ENCODE results near the gene LCN15. TPM values are rescaled to one million over a fixed set of nuclear protein-coding genes. Genes with fewer than 3 reads are reported as not detected.
A peak's percentile ranks its signal among the peaks of the same experiment; 100 is the strongest.

Gene LCN15
- polyA plus RNA-seq, 3 donors = not detected

DNA sequence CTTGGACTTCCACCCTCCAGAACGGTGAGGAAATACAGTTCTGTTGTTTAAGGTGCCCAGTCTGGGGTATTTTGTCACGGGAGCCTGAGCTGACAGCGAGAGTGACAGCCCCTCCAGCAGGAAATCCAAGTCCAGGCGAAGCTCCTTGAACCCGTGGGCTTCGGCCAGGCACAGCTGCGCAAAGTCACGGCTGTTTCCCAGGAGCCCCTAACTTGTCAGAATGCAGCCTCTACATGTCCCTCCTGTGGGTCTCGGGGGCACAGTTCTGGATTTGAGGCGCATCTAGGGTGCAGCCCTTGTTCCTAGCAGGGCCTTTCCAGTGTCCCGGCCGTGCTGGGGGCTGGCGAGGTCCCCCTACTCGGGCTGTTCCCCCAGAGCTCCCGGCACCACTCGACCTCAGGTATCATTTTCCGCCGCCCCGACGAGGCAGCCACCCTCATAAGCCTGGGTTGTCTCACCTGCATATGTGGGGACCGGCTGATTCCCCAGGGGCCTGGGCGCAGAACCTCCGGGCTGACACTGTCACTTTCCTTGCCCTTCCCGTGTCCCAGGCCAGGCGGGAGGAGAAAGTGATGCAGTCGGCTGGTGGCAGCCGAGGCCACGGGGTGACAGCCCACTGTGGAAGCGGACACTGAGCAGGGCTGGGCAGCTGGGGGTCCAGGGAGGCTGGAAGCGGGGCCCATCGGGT is 10.8 kb downstream of the LCN15 start:
- Histone ChIP-seq H3K79me2 (ENCODE audit: insufficient read depth, low read length) (no peaks in the 10 kb centered on the region), H3K4me2 (replicated peaks; ENCODE audit: extremely low read depth, low read length, poor library complexity, severe bottlenecking) (no peak overlapping the region), H3K36me3 (replicated peaks in 1 of 2; ENCODE audit: control insufficient read depth in 1 of 2, insufficient read depth in 2 of 2, low read length in 2 of 2) (no peaks in the 10 kb centered on the region), H3K27ac (ENCODE audit: low read depth in 1 of 2, low read length in 2 of 2) (no peak overlapping the region), H3K4me3 (replicated peaks in 1 of 3; ENCODE audit: low read depth in 2 of 3, low read length in 3 of 3) (no peak overlapping the region), H2AFZ (ENCODE audit: insufficient read depth, low read depth, low read length, poor library complexity, severe bottlenecking) (no peak overlapping the region), H3K4me1 (ENCODE audit: control insufficient read depth in 1 of 2, insufficient read depth in 2 of 2, low read length in 2 of 2) (no peaks in the 10 kb centered on the region), H3K27me3 (ENCODE audit: control insufficient read depth in 2 of 2, insufficient read depth in 2 of 2, low read length in 2 of 2) (no peaks in the 10 kb centered on the region), H4K20me1 (ENCODE audit: insufficient read depth, low read length) (no peaks in the 10 kb centered on the region), H3K9me3 (replicated peaks in 1 of 2; ENCODE audit: control insufficient read depth in 1 of 2, insufficient read depth in 1 of 2, low read length in 2 of 2) (peaks cover 25 to 38% of the 10 kb centered on the region in 2 donors), H3K9ac (ENCODE audit: insufficient read depth, low read length, poor library complexity, severe bottlenecking) (no peak overlapping the region)
- H3K36me3 Mint-ChIP-seq = peaks cover 0 to 4% of the 10 kb centered on the region in 2 donors
- TF ChIP-seq, protein P1, sequence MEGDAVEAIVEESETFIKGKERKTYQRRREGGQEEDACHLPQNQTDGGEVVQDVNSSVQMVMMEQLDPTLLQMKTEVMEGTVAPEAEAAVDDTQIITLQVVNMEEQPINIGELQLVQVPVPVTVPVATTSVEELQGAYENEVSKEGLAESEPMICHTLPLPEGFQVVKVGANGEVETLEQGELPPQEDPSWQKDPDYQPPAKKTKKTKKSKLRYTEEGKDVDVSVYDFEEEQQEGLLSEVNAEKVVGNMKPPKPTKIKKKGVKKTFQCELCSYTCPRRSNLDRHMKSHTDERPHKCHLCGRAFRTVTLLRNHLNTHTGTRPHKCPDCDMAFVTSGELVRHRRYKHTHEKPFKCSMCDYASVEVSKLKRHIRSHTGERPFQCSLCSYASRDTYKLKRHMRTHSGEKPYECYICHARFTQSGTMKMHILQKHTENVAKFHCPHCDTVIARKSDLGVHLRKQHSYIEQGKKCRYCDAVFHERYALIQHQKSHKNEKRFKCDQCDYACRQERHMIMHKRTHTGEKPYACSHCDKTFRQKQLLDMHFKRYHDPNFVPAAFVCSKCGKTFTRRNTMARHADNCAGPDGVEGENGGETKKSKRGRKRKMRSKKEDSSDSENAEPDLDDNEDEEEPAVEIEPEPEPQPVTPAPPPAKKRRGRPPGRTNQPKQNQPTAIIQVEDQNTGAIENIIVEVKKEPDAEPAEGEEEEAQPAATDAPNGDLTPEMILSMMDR (IDR thresholded peaks at IDR 0.05) = no peak
- H3K27me3 Mint-ChIP-seq (ENCODE audit: low read depth in 3 of 3) = peaks cover 5 to 25% (median 8%) of the 10 kb centered on the region in 3 donors
- H3K27ac Mint-ChIP-seq = no peak overlapping the region
- intact Hi-C loops (cut with micrococcal nuclease) = no loop called here
- WGBS (ENCODE audit: insufficient coverage) = 96% methylated on average over 30 of the region's 31 CpGs
- peaks cover 24 to 42% (median 39%) of the 10 kb centered on the region in 7 donors for H3K9me3 Mint-ChIP-seq
- peaks cover 10% of the 10 kb centered on the region for H3K4me1 Mint-ChIP-seq
- DNase-seq = no peak
- no peak overlapping the region for H3K4me3 Mint-ChIP-seq

DNA sequence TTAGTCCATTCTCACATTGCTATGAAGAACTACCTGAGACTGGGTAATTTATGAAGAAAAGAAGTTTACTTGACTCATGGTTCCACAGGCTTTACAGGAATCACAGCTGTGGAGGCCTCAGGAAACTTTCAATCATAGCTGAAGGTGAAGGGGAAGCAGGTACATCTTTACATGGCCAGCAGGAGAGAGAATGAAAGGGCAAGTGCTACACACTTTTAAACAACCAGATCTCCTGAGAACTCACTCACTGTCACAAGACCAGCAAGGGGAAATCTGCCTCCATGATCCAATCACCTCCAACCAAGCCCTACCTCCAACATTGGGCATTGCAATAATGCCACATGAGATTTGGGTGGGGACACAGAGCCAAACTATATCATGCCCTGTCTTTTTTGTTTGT is 12.5 kb downstream of the LCN15 start:
- no peak overlapping the region for H3K27ac ChIP-seq (ENCODE audit: low read depth in 1 of 2, low read length in 2 of 2)
- no peaks in the 10 kb centered on the region for H3K4me1 ChIP-seq (ENCODE audit: control insufficient read depth in 1 of 2, insufficient read depth in 2 of 2, low read length in 2 of 2)
- intact Hi-C loops (cut with micrococcal nuclease) = no loop called here
- no peak for DNase-seq
- Mint-ChIP-seq H3K4me1 (peaks cover 10% of the 10 kb centered on the region), H3K4me3 (no peak overlapping the region), H3K27ac (peak overlapping the region in 1 of 7 donors; percentile 60), H3K36me3 (peaks cover 0 to 4% of the 10 kb centered on the region in 2 donors), H3K9me3 (peaks cover 24 to 41% (median 37%) of the 10 kb centered on the region in 7 donors), H3K27me3 (ENCODE audit: low read depth in 3 of 3) (peaks cover 8 to 31% (median 8%) of the 10 kb centered on the region in 3 donors)
- H2AFZ ChIP-seq (ENCODE audit: insufficient read depth, low read depth, low read length, poor library complexity, severe bottlenecking) = no peak overlapping the region
- H4K20me1 ChIP-seq (ENCODE audit: insufficient read depth, low read length) = no peaks in the 10 kb centered on the region
- H3K27me3 ChIP-seq (ENCODE audit: control insufficient read depth in 2 of 2, insufficient read depth in 2 of 2, low read length in 2 of 2) = no peaks in the 10 kb centered on the region
- no peak overlapping the region for H3K4me2 ChIP-seq (replicated peaks; ENCODE audit: extremely low read depth, low read length, poor library complexity, severe bottlenecking)
- no peak overlapping the region for H3K9ac ChIP-seq (ENCODE audit: insufficient read depth, low read length, poor library complexity, severe bottlenecking)
- H3K36me3 ChIP-seq (replicated peaks in 1 of 2; ENCODE audit: control insufficient read depth in 1 of 2, insufficient read depth in 2 of 2, low read length in 2 of 2) = no peaks in the 10 kb centered on the region
- H3K4me3 ChIP-seq (replicated peaks in 1 of 3; ENCODE audit: low read depth in 2 of 3, low read length in 3 of 3) = no peak overlapping the region
- H3K79me2 ChIP-seq (ENCODE audit: insufficient read depth, low read length) = no peaks in the 10 kb centered on the region
- peaks cover 25 to 38% of the 10 kb centered on the region in 2 donors for H3K9me3 ChIP-seq (replicated peaks in 1 of 2; ENCODE audit: control insufficient read depth in 1 of 2, insufficient read depth in 1 of 2, low read length in 2 of 2)
- TF ChIP-seq, protein P1 (IDR thresholded peaks at IDR 0.05) = no peak
